Naive thymus-derived CD4-positive, alpha-beta T cell (primary cell): Measurements from ENCODE around the gene GINS2. TPM values are rescaled to one million over a fixed set of nuclear protein-coding genes. Genes with fewer than 3 reads are reported as not detected.

Experiments used
- ATAC-seq: fragments of 150-1000 bp; cut with Tn5 transposase; 2 replicates; pipeline ENCODE4 v1.10.0; 2021; ENCODE audit warnings: mild to moderate bottlenecking, moderate library complexity
- CTCF ChIA-PET: fragments of 350-600 bp; sonication (Branson Sonifier 250); formaldehyde crosslinking; loops from one replicate; lab custom pipeline; 2021; ENCODE audit warnings: antibody characterized with exemption; lab: Charles Lee
- POLR2A ChIA-PET: fragments of 350-600 bp; sonication (Branson Sonifier 250); formaldehyde crosslinking; loops from one replicate; lab custom pipeline; 2021; ENCODE audit warnings: antibody characterized with exemption, inconsistent platforms; lab: Charles Lee
- DNase-seq, 9 donors: peaks; one replicate each; pipeline versions ENCODE4 v3.0.0 to v3.0.0-alpha.2; 2020 to 2022; ENCODE audit warnings: mixed read lengths in 1 of 9
- H3K27ac ChIP-seq: one replicate; pipeline ENCODE4 v1.7.0; 2013; ENCODE audit warnings: mild to moderate bottlenecking, low read depth, low read length, moderate library complexity
- H3K27me3 ChIP-seq, 2 donors: one replicate each; pipeline ENCODE4 v1.7.0; 2013; ENCODE audit warnings: low read length in 2 of 2, mild to moderate bottlenecking in 2 of 2, moderate library complexity in 2 of 2; ENCODE audit not compliant: control insufficient read depth in 2 of 2, insufficient read depth in 2 of 2
- H3K36me3 ChIP-seq, 3 experiments: 1 replicate in 2 of 3; 2 replicates in 1 of 3; pipeline ENCODE4 v1.7.0; 2013; ENCODE audit warnings: low read length in 3 of 3, mild to moderate bottlenecking in 3 of 3, moderate library complexity in 1 of 3; ENCODE audit not compliant: insufficient read depth in 3 of 3, control insufficient read depth in 2 of 3
- H3K4me1 ChIP-seq, 2 donors: one replicate each; pipeline ENCODE4 v1.7.0; 2013; ENCODE audit warnings: low read length in 2 of 2, mild to moderate bottlenecking in 2 of 2, moderate library complexity in 1 of 2; ENCODE audit not compliant: control insufficient read depth in 2 of 2, insufficient read depth in 2 of 2
- H3K4me3 ChIP-seq: 2 replicates; pipeline ENCODE4 v1.7.0; 2013; ENCODE audit warnings: mild to moderate bottlenecking, low read length
- H3K9me3 ChIP-seq, 3 experiments: 1 replicate in 2 of 3; 2 replicates in 1 of 3; pipeline ENCODE4 v1.7.0; 2013; ENCODE audit warnings: low read length in 3 of 3; ENCODE audit not compliant: control insufficient read depth in 2 of 3
- H3K27ac Mint-ChIP-seq, 9 donors: one replicate each; pipeline ENCODE4 v1.8.0; 2020 to 2022; ENCODE audit warnings: mixed read lengths in 9 of 9, mild to moderate bottlenecking in 8 of 9, moderate library complexity in 5 of 9, inconsistent platforms in 2 of 9
- H3K27me3 Mint-ChIP-seq, 5 donors: one replicate each; pipeline ENCODE4 v1.8.0; 2021 to 2022; ENCODE audit warnings: mixed read lengths in 5 of 5, mild to moderate bottlenecking in 1 of 5
- H3K36me3 Mint-ChIP-seq, 5 donors: one replicate each; pipeline ENCODE4 v1.8.0; 2020 to 2022; ENCODE audit warnings: mixed read lengths in 5 of 5, mild to moderate bottlenecking in 3 of 5, inconsistent platforms in 1 of 5
- H3K4me1 Mint-ChIP-seq, 7 donors: one replicate each; pipeline ENCODE4 v1.8.0; 2020 to 2022; ENCODE audit warnings: mixed read lengths in 7 of 7, mild to moderate bottlenecking in 3 of 7, inconsistent platforms in 1 of 7
- H3K4me3 Mint-ChIP-seq, 10 donors: one replicate each; pipeline ENCODE4 v1.8.0; 2020 to 2022; ENCODE audit warnings: mild to moderate bottlenecking in 10 of 10, mixed read lengths in 10 of 10, moderate library complexity in 6 of 10, inconsistent platforms in 2 of 10
- H3K9me3 Mint-ChIP-seq, 11 donors: one replicate each; pipeline ENCODE4 v1.8.0; 2020 to 2022; ENCODE audit warnings: mixed read lengths in 11 of 11, mild to moderate bottlenecking in 4 of 11, inconsistent platforms in 1 of 11, moderate library complexity in 1 of 11
- intact Hi-C, 2 donors: fragments of 100-400 bp; cut with micrococcal nuclease; formaldehyde crosslinking; loops; one replicate each; pipeline ENCODE4 v1.15.1; 2023
- polyA plus RNA-seq, 2 donors: library from polyadenylated mRNA; unstranded; fragments of 300-500 nt; fragmentation: Illumina TruSeq; gene quantifications; one replicate each; pipeline ENCODE4 v1.2.3, GENCODE V29; 2021
- total RNA-seq, 6 experiments: library from RNA in 5 of 6; stranded (reverse) in 5 of 6; gene quantifications; 1 replicate in 5 of 6; 2 replicates in 1 of 6; pipeline ENCODE4 v1.2.3 and lab custom pipeline; 2021 to 2026

The GINS2 gene
- total and polyA plus RNA-seq, 7 experiments from 2014 or later: 1.0 to 43.6 (median 1.9) TPM

DNA sequence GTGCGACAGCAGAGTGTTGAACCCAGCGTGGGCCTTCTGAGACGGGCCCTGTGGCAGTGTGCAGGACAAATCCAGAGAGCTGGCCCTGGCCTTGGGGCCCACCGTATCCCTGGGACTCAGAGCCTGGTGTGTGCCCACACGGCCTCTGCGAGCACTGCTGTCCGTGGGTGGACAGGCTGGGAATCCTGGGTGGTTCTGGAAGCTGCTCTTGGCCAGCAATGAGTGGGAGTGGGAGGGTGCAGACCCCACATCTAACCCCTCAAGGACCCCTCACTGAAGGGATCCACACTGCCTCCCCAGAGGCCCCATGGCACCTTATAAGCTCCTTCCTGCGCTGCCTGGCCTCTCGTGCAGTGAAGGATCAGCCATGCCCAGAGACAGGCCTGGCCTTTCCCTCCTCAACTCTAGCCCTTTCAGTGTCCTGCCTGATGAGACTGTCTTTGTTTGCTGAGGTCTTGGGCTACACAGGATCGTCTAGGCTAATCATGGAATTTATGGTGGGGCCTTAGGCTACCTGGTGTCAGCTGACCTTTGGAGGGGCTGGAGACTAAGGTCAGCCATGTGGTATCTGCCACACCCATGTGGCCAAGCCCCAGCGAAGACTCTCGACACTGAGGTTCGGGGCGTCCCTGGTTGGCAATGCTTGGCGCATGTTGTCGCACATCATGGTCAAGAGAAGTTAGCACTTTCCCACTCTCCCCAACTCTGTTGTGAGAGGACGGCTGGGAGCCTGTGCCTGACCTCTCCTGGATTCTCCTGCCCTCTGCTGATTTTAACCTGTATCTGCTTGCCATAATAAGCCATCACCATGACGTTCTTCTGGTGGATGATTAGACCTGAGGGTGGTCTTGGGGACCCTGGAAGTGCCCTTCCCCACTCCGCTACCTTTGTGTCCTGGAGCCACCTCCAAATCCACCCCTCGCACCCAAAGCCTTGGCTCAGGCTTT, 16.4 kb upstream of the GINS2 start:
- POLR2A ChIA-PET: no interaction called here
- no peaks in the 10 kb centered on the region for H3K27me3 ChIP-seq
- DNase-seq (no peak), ATAC-seq (no peak)
- H3K4me3 ChIP-seq: no peak overlapping the region
- H3K4me1 Mint-ChIP-seq: peaks cover 0 to 2% (median 0%) of the 10 kb centered on the region in 7 donors
- CTCF ChIA-PET: no interaction called here
- no peak overlapping the region for H3K27ac ChIP-seq
- no peaks in the 10 kb centered on the region for H3K27me3 Mint-ChIP-seq
- H3K27ac Mint-ChIP-seq: no peak overlapping the region
- no peaks in the 10 kb centered on the region for H3K36me3 ChIP-seq
- peaks cover 0 to 4% (median 0%) of the 10 kb centered on the region in 5 donors for H3K36me3 Mint-ChIP-seq
- H3K9me3 ChIP-seq: peaks cover 0 to 10% (median 0%) of the 10 kb centered on the region in 3 experiments
- no peak overlapping the region for H3K4me3 Mint-ChIP-seq
- intact Hi-C loops: no loop called here
- no peaks in the 10 kb centered on the region for H3K4me1 ChIP-seq
- H3K9me3 Mint-ChIP-seq: peaks cover 0 to 7% (median 0%) of the 10 kb centered on the region in 11 donors

DNA sequence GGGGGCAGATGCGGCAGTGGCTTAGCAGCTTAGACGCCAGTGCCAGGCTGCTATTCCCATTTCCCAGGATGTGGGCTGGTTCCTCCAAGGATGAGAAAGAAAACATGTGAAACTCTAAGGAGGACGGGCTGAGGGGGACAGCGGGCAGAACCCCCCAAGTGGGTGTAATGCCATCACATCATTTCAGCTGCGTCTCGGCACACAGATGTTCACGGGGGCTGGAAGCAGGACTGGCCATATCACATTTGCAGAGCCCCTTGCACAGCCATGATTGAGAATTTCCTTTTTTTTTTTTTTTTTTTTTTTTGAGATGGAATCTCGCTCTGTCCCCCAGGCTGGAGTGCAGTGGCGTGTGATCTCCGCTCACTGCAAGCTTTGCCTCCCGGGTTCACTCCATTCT, 15.3 kb upstream of the GINS2 start:
- ChIA-PET CTCF (no interaction called here), POLR2A (no interaction called here)
- ATAC-seq (no peak), DNase-seq (no peak)
- intact Hi-C loops: no loop called here
- peaks cover 0 to 7% (median 0%) of the 10 kb centered on the region in 11 donors for H3K9me3 Mint-ChIP-seq
- H3K4me1 Mint-ChIP-seq: peaks cover 0 to 2% (median 0%) of the 10 kb centered on the region in 7 donors
- Histone ChIP-seq H3K9me3 (peaks cover 0 to 10% (median 0%) of the 10 kb centered on the region in 3 experiments), H3K27ac (no peak overlapping the region), H3K27me3 (no peaks in the 10 kb centered on the region), H3K36me3 (no peaks in the 10 kb centered on the region), H3K4me1 (no peaks in the 10 kb centered on the region), H3K4me3 (no peak overlapping the region)
- H3K36me3 Mint-ChIP-seq: peaks cover 0 to 4% (median 0%) of the 10 kb centered on the region in 5 donors
- H3K27me3 Mint-ChIP-seq: no peaks in the 10 kb centered on the region
- no peak overlapping the region for H3K27ac Mint-ChIP-seq
- no peak overlapping the region for H3K4me3 Mint-ChIP-seq

DNA sequence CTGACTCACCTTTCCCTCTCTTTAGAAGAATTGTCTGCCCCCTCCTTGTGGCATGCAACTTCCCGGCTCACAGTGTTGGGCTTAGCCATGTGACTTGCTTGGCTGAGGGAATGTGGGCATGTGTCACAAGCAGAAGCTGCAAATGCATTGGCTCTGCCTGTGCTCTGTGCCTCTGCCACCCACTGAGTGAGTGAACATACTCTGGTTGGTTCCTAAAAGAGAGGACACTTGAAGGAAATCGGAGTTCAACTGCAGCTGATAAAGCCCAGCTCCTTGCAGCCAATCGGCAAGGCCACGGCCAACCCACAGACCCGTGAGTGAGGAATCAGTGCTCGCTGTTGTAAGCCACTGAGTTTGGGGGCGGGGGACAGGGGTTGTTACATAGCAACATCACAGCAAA, 10.9 kb upstream of the GINS2 start:
- peaks cover 0 to 2% (median 0%) of the 10 kb centered on the region in 7 donors for H3K4me1 Mint-ChIP-seq
- Histone ChIP-seq H3K27me3 (no peaks in the 10 kb centered on the region), H3K9me3 (peaks cover 0 to 10% (median 0%) of the 10 kb centered on the region in 3 experiments), H3K4me1 (no peaks in the 10 kb centered on the region), H3K4me3 (no peak overlapping the region), H3K36me3 (no peaks in the 10 kb centered on the region), H3K27ac (no peak overlapping the region)
- DNase-seq (no peak), ATAC-seq (no peak)
- H3K36me3 Mint-ChIP-seq: no peaks in the 10 kb centered on the region
- ChIA-PET POLR2A (no interaction called here), CTCF (no interaction called here)
- H3K27ac Mint-ChIP-seq: no peak overlapping the region
- intact Hi-C loops: no loop called here
- peaks cover 0 to 7% (median 0%) of the 10 kb centered on the region in 5 donors for H3K27me3 Mint-ChIP-seq
- H3K9me3 Mint-ChIP-seq: peaks cover 0 to 7% (median 0%) of the 10 kb centered on the region in 11 donors
- H3K4me3 Mint-ChIP-seq: no peak overlapping the region

DNA sequence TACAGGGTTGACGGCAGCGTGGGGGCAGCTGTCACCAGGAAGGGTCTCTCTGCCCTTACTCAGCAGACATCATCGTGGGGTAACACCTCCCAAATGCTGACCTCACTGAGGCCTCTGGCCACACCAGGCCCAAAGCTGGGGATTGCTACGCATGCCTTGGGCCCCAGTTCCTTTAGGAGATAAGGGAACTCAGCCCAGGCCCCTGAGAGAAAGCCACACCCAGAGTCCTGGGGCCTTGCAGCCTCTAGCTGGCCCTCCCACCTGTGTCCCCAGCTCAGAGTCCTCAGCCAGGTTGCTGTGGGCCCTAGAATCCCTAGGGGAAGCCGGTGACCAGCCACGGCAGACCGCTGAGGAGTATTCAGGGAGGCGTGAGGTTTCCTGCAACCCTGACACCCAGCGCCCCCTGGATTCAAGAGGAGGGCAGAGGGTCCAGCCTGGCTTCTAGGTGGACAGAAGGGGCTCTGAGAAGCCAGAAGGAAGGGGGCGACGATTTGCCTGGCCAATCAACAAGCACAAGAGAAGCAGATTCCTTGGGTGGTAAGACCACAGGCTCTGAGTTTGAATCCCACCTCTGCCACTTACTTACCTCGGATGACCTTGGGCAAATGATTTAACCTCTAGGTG, 10.3 kb upstream of the GINS2 start:
- Mint-ChIP-seq H3K4me1 (peaks cover 0 to 2% (median 0%) of the 10 kb centered on the region in 7 donors), H3K4me3 (no peak overlapping the region), H3K27ac (no peak overlapping the region), H3K27me3 (peaks cover 0 to 7% (median 0%) of the 10 kb centered on the region in 5 donors), H3K36me3 (no peaks in the 10 kb centered on the region), H3K9me3 (peaks cover 0 to 7% (median 0%) of the 10 kb centered on the region in 11 donors)
- no peak overlapping the region for H3K27ac ChIP-seq
- no peaks in the 10 kb centered on the region for H3K36me3 ChIP-seq
- no peaks in the 10 kb centered on the region for H3K4me1 ChIP-seq
- ChIA-PET CTCF (no interaction called here), POLR2A (no interaction called here)
- DNase-seq (no peak), ATAC-seq (no peak)
- H3K4me3 ChIP-seq: no peak overlapping the region
- intact Hi-C loops: no loop called here
- H3K27me3 ChIP-seq: no peaks in the 10 kb centered on the region
- H3K9me3 ChIP-seq: peaks cover 0 to 10% (median 0%) of the 10 kb centered on the region in 3 experiments

DNA sequence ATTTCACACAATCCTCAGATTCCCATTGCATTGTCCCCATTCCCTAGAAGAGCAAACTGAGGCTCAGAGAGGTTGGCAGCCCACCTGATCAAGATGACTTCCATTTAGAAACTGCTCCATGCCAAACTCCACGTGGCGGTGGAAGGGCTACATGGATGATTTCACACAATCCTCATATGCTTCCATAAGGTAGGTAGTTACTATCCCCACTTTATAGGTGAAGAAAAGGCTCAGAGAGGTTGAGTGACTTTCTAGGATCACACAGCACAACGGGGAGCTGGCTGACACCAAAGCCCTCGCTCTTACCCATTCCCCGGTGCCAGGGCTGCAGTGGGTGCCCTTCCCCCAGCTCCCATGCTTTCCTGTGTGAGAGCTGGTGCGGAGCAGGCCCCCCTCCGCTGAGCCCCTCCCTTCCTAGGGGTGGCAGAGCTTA, 9.7 kb upstream of the GINS2 start:
- intact Hi-C loops: no loop called here
- H3K9me3 Mint-ChIP-seq: peaks cover 0 to 7% (median 0%) of the 10 kb centered on the region in 11 donors
- H3K9me3 ChIP-seq: peaks cover 0 to 10% (median 0%) of the 10 kb centered on the region in 3 experiments
- no peak for DNase-seq
- peaks cover 0 to 2% (median 0%) of the 10 kb centered on the region in 7 donors for H3K4me1 Mint-ChIP-seq
- H3K27me3 ChIP-seq: no peaks in the 10 kb centered on the region
- H3K4me3 ChIP-seq: no peak overlapping the region
- H3K36me3 ChIP-seq: no peaks in the 10 kb centered on the region
- H3K4me3 Mint-ChIP-seq: no peak overlapping the region
- H3K4me1 ChIP-seq: no peaks in the 10 kb centered on the region
- H3K36me3 Mint-ChIP-seq: no peaks in the 10 kb centered on the region
- peaks cover 0 to 8% (median 1%) of the 10 kb centered on the region in 5 donors for H3K27me3 Mint-ChIP-seq
- no peak overlapping the region for H3K27ac Mint-ChIP-seq
- H3K27ac ChIP-seq: no peak overlapping the region
- ChIA-PET POLR2A (no interaction called here), CTCF (no interaction called here)
- no peak for ATAC-seq

DNA sequence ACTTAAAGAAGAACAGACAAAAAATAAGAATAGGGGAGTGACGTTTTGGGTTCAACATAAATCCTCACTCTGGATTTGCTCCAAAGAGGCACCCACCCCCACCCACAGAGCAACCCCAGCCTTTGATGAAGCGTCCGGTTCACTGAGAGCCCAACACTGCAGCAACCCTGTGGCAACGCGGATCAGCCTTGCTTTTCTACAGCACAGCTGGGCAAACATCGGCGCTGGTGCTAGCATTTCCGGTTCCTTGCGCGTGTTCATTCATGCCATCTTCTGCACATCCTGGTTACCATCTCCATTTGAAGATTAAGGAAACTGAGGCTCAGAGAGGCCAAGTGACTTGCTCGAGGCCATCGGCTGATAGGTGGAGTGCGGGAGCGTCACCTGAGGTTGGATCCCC, 8.7 kb upstream of the GINS2 start:
- Mint-ChIP-seq H3K27ac (no peak overlapping the region), H3K4me1 (peaks cover 0 to 2% (median 0%) of the 10 kb centered on the region in 7 donors), H3K9me3 (peaks cover 0 to 7% (median 0%) of the 10 kb centered on the region in 11 donors), H3K36me3 (no peaks in the 10 kb centered on the region), H3K4me3 (no peak overlapping the region), H3K27me3 (peaks cover 0 to 13% (median 6%) of the 10 kb centered on the region in 5 donors)
- intact Hi-C loops: no loop called here
- DNase-seq (no peak), ATAC-seq (no peak)
- no peaks in the 10 kb centered on the region for H3K27me3 ChIP-seq
- H3K36me3 ChIP-seq: no peaks in the 10 kb centered on the region
- peaks cover 0 to 10% (median 0%) of the 10 kb centered on the region in 3 experiments for H3K9me3 ChIP-seq
- no peak overlapping the region for H3K27ac ChIP-seq
- POLR2A ChIA-PET: no interaction called here
- CTCF ChIA-PET: no interaction called here
- H3K4me3 ChIP-seq: no peak overlapping the region
- no peaks in the 10 kb centered on the region for H3K4me1 ChIP-seq
